H9 (cell line): ENCODE results near the gene CDH13. TPM values are rescaled to one million over a fixed set of nuclear protein-coding genes. Genes with fewer than 3 reads are reported as not detected.

Experiments
- DNase-seq: peaks from one replicate; pipeline ENCODE4 v3.0.0-alpha.2; 2017
- H2AFZ ChIP-seq: one replicate; pipeline ENCODE4 v1.6.1; 2013; ENCODE audit warnings: mild to moderate bottlenecking, low read length, control low read depth, moderate library complexity
- H2AK5ac ChIP-seq: 2 replicates; pipeline ENCODE4 v1.6.1; 2013; ENCODE audit warnings: low read length, control low read depth, mixed read lengths; ENCODE audit not compliant: insufficient read length
- H2BK120ac ChIP-seq: one replicate; pipeline ENCODE4 v1.6.1; 2013; ENCODE audit warnings: low read depth, mild to moderate bottlenecking, low read length, control low read depth, inconsistent platforms; ENCODE audit not compliant: poor library complexity, severe bottlenecking
- H2BK12ac ChIP-seq: 2 replicates; pipeline ENCODE4 v1.6.1; 2013; ENCODE audit warnings: low read length, control low read depth, mixed read lengths, low read depth; ENCODE audit not compliant: insufficient read length
- H2BK15ac ChIP-seq: 2 replicates; pipeline ENCODE4 v1.6.1; 2013; ENCODE audit warnings: low read depth, low read length, control low read depth
- H2BK20ac ChIP-seq: one replicate; pipeline ENCODE4 v1.6.1; 2013; ENCODE audit warnings: low read depth, mild to moderate bottlenecking, low read length, control low read depth, inconsistent platforms; ENCODE audit not compliant: poor library complexity, severe bottlenecking
- H2BK5ac ChIP-seq: 2 replicates; pipeline ENCODE4 v1.6.1; 2013; ENCODE audit warnings: low read length, control low read depth, mixed read lengths; ENCODE audit not compliant: insufficient read length
- H3K14ac ChIP-seq: 2 replicates; pipeline ENCODE4 v1.6.1; 2013; ENCODE audit warnings: low read length, control low read depth; ENCODE audit not compliant: insufficient read depth
- H3K18ac ChIP-seq: 2 replicates; pipeline ENCODE4 v1.6.1; 2013; ENCODE audit warnings: low read depth, mild to moderate bottlenecking, mixed read lengths, low read length, control low read depth; ENCODE audit not compliant: insufficient read length
- H3K23ac ChIP-seq: 2 replicates; pipeline ENCODE4 v1.6.1; 2013; ENCODE audit warnings: low read length, control low read depth, mixed read lengths, low read depth; ENCODE audit not compliant: insufficient read length
- H3K23me2 ChIP-seq: 2 replicates; pipeline ENCODE4 v1.6.1; 2013; ENCODE audit warnings: low read depth, mild to moderate bottlenecking, mixed read lengths, low read length, control low read depth; ENCODE audit not compliant: insufficient read length, poor library complexity, severe bottlenecking
- H3K27ac ChIP-seq: 2 replicates; pipeline ENCODE4 v1.5.1; 2013; ENCODE audit warnings: low read length, control low read depth, mixed read lengths, low read depth; ENCODE audit not compliant: insufficient read length
- H3K27me3 ChIP-seq: 2 replicates; pipeline ENCODE4 v1.6.1; 2013; ENCODE audit warnings: low read length, control low read depth, inconsistent platforms; ENCODE audit not compliant: insufficient read depth
- H3K4ac ChIP-seq: 2 replicates; pipeline ENCODE4 v1.6.1; 2013; ENCODE audit warnings: low read depth, mild to moderate bottlenecking, control low read depth, inconsistent platforms, low read length, moderate library complexity
- H3K4me1 ChIP-seq: 2 replicates; pipeline ENCODE4 v1.6.1; 2013; ENCODE audit warnings: low read length, control low read depth, inconsistent platforms; ENCODE audit not compliant: insufficient read depth
- H3K4me2 ChIP-seq: 2 replicates; pipeline ENCODE4 v1.6.1; 2013; ENCODE audit warnings: low read length, control low read depth, mixed read lengths; ENCODE audit not compliant: insufficient read length, insufficient read depth
- H3K56ac ChIP-seq: 2 replicates; pipeline ENCODE4 v1.6.1; 2013; ENCODE audit warnings: low read depth, mild to moderate bottlenecking, mixed read lengths, low read length, control low read depth; ENCODE audit not compliant: insufficient read length
- H3K79me1 ChIP-seq: 2 replicates; pipeline ENCODE4 v1.6.1; 2013; ENCODE audit warnings: low read depth, mild to moderate bottlenecking, moderate library complexity, low read length, control low read depth, inconsistent platforms; ENCODE audit not compliant: insufficient read depth, poor library complexity, severe bottlenecking
- H3K79me2 ChIP-seq: 2 replicates; pipeline ENCODE4 v1.6.1; 2013; ENCODE audit warnings: low read length, control low read depth, inconsistent platforms; ENCODE audit not compliant: insufficient read depth
- H3K9ac ChIP-seq: 2 replicates; pipeline ENCODE4 v1.6.1; 2013; ENCODE audit warnings: low read length, control low read depth, mixed read lengths; ENCODE audit not compliant: insufficient read length; ENCODE audit errors: extremely low read depth
- H3K9me3 ChIP-seq: one replicate; pipeline ENCODE4 v1.6.1; 2013; ENCODE audit warnings: low read depth, low read length, inconsistent platforms; ENCODE audit not compliant: control insufficient read depth
- H3T11ph ChIP-seq: one replicate; pipeline ENCODE4 v1.6.1; 2013; ENCODE audit warnings: mild to moderate bottlenecking, low read length, control low read depth, inconsistent platforms
- H4K20me1 ChIP-seq: one replicate; pipeline ENCODE4 v1.6.1; 2013; ENCODE audit not compliant: control insufficient read depth, insufficient read length, insufficient read depth
- H4K5ac ChIP-seq: 2 replicates; pipeline ENCODE4 v1.6.1; 2013; ENCODE audit warnings: low read depth, mild to moderate bottlenecking, mixed read lengths, low read length, control low read depth; ENCODE audit not compliant: insufficient read length
- H4K8ac ChIP-seq: replicated peaks from 2 replicates; pipeline ENCODE4 v1.6.1; 2013; ENCODE audit warnings: low read length, control low read depth, mixed read lengths, low read depth; ENCODE audit not compliant: insufficient read length
- H4K91ac ChIP-seq: 2 replicates; pipeline ENCODE4 v1.6.1; 2013; ENCODE audit warnings: low read depth, mild to moderate bottlenecking, moderate library complexity, mixed read lengths, low read length, control low read depth; ENCODE audit not compliant: insufficient read length
- H3K27ac Mint-ChIP-seq, 3 experiments: 2 replicates in 2 of 3; 3 replicates in 1 of 3; pipeline ENCODE4 v1.8.0; 2020 to 2021; ENCODE audit warnings: mixed read lengths in 3 of 3, mild to moderate bottlenecking in 1 of 3, moderate library complexity in 1 of 3
- H3K27me3 Mint-ChIP-seq: 2 replicates; pipeline ENCODE4 v1.8.0; 2021; ENCODE audit warnings: low read depth, mild to moderate bottlenecking, moderate library complexity, mixed read lengths
- H3K36me3 Mint-ChIP-seq, 3 experiments: 2 replicates in 2 of 3; 3 replicates in 1 of 3; pipeline ENCODE4 v1.8.0; 2020 to 2021; ENCODE audit warnings: low read depth in 3 of 3, mixed read lengths in 3 of 3; ENCODE audit not compliant: insufficient read depth in 1 of 3
- H3K4me1 Mint-ChIP-seq, 2 experiments: 2 replicates each; pipeline ENCODE4 v1.8.0; 2020; ENCODE audit warnings: mixed read lengths in 2 of 2
- H3K4me3 Mint-ChIP-seq, 2 experiments: 2 replicates in 1 of 2; 3 replicates in 1 of 2; pipeline ENCODE4 v1.8.0; 2020 to 2021; ENCODE audit warnings: mild to moderate bottlenecking in 2 of 2, mixed read lengths in 2 of 2, moderate library complexity in 1 of 2
- H3K9me3 Mint-ChIP-seq, 2 experiments: 2 replicates in 1 of 2; 3 replicates in 1 of 2; pipeline ENCODE4 v1.8.0; 2020; ENCODE audit warnings: mild to moderate bottlenecking in 2 of 2, mixed read lengths in 2 of 2, moderate library complexity in 1 of 2
- CTCF ChIP-seq: fragments of 200-600 bp; sonication (generic); conservative IDR thresholded peaks from 3 replicates; pipeline ENCODE4 v1.8.0; 2021; ENCODE audit warnings: antibody characterized with exemption, mild to moderate bottlenecking
- WGBS: extraction: QIAGEN DNeasy Blood & Tissue Kit; methylation state at CpG from one replicate; pipeline ENCODE4 v1.1.7; 2013; ENCODE audit warnings: missing lambda C conversion rate, low lambda C conversion rate, mixed read lengths; ENCODE audit not compliant: insufficient read length; ENCODE audit errors: extremely low coverage; 5-methylcytosine and 5-hydroxymethylcytosine counted together
- total RNA-seq: library from RNA; stranded (reverse); gene quantifications from 2 replicates; pipeline ENCODE4 v1.2.1, GENCODE V29; 2021

CDH13 gene
- total RNA-seq, 1 experiment from 2014 or later, result 1.5 TPM

- H2AK5ac ChIP-seq, result no peak overlapping the region
- H3K27ac ChIP-seq, result no peak overlapping the region
- no peak overlapping the region for H3K56ac ChIP-seq
- H3T11ph ChIP-seq, result no peak overlapping the region
- no peak for DNase-seq
- H3K79me1 ChIP-seq, result no peaks in the 10 kb centered on the region
- no peak overlapping the region for H2BK20ac ChIP-seq
- TF ChIP-seq CTCF, result no peak
- no peak overlapping the region for H2BK120ac ChIP-seq
- H3K4me2 ChIP-seq, result no peak overlapping the region
- H3K36me3 Mint-ChIP-seq, result peaks cover 0 to 4% (median 0%) of the 10 kb centered on the region in 3 experiments; a peak in 2 of 7 replicates
- H3K18ac ChIP-seq, result no peak overlapping the region
- H2BK5ac ChIP-seq, result no peak overlapping the region
- H4K5ac ChIP-seq, result no peak overlapping the region
- H2BK15ac ChIP-seq, result no peak overlapping the region
- peaks cover 2 to 3% of the 10 kb centered on the region in 2 experiments; a peak in 4 of 5 replicates for H3K9me3 Mint-ChIP-seq
- no peak overlapping the region for H3K23ac ChIP-seq
- no peaks in the 10 kb centered on the region for H3K9me3 ChIP-seq
- no peak overlapping the region for H4K8ac ChIP-seq
- H3K27me3 Mint-ChIP-seq, result peaks cover 1% of the 10 kb centered on the region; the same call in 1 of the 2 replicates
- no peak overlapping the region for H3K4ac ChIP-seq
- H3K27ac Mint-ChIP-seq, result no peak overlapping the region
- no peak overlapping the region for H3K9ac ChIP-seq
- no peaks in the 10 kb centered on the region for H3K4me1 Mint-ChIP-seq
- H3K23me2 ChIP-seq, result no peaks in the 10 kb centered on the region
- no peak overlapping the region for H3K14ac ChIP-seq
- WGBS, result no CpG with 5 or more reads among the region's 3 CpGs
- H2AFZ ChIP-seq, result no peak overlapping the region
- no peaks in the 10 kb centered on the region for H3K4me1 ChIP-seq
- no peak overlapping the region for H2BK12ac ChIP-seq
- H4K20me1 ChIP-seq, result no peaks in the 10 kb centered on the region
- H3K4me3 Mint-ChIP-seq, result no peak overlapping the region
- H3K27me3 ChIP-seq, result no peaks in the 10 kb centered on the region
- no peaks in the 10 kb centered on the region for H3K79me2 ChIP-seq
- H4K91ac ChIP-seq, result no peak overlapping the region
These were observed 458.9 kb downstream of the CDH13 start for GRCh38 chr16:83085660-83086059.
